G401 (cell line): Measurements from ENCODE around the gene MCU. TPM values are rescaled to one million over a fixed set of nuclear protein-coding genes. Genes with fewer than 3 reads are reported as not detected.
"Not testable (repeated sequence)": the region's sequence is repeated elsewhere in the genome, so short reads cannot be mapped to it uniquely, and the experiment has no call there.

Source experiments
- DNase-seq: peaks from one replicate; pipeline ENCODE4 v3.0.0-alpha.2; 2015; ENCODE audit warnings: low spot score
- in situ Hi-C: cut with HindIII; loops from 2 replicates; pipeline ENCODE4 v1.10.0; 2016; ENCODE audit warnings: low sequenced_read_pairs, mixed read lengths
- total RNA-seq: library from RNA; depleted of rRNA; stranded (reverse); fragments of >200 nt; shearing (Covaris generic); gene quantifications from 2 replicates; pipeline ENCODE4 v1.2.3, GENCODE V29; 2014; rRNA removed

MCU gene
- total RNA-seq, 1 experiment from 2014 or later, result 25.8 TPM

- in situ Hi-C loops, result no loop called here
- DNase-seq, result no peak
Observed at GRCh38 chr10:72912736-72913135, 220.8 kb downstream of the MCU start.

DNA sequence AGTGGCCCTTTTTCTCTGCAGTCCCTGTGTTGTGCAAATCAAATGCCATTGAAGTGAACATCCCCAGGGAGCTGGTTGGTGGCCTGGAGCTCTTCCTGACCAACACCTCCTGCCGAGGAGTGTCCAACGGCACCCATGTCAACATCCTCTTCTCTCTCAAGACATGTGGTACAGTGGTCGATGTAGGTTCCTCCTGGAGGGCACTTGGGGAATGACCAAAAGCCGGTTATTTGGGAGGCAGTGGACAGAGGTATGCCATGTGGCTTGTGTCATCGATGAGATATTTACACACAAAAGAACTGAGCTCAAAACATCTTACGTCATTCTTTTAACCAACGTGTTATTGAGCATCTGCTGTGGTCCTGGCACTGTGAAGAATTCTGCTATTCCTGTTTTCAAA lies 221.3 kb downstream of the MCU start:
- DNase-seq, result no peak
- in situ Hi-C loops, result no loop called here

DNA sequence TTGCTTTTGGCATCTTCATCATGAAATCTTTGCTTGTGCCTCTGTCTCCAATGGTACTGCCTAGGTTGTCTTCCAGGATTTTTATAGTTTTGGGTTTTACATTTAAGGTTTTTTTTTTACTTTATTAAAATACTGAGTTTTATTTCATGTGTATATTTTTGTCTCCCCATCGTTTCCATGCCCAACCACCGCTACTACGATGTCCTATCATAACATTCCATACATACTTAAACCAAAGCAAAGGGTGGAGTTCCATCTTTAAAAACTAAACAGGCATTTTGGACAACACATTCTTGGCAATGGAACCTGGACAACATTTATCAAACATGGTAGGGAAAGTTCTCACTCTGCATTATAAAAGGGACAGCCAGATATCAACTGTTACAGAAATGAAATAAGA lies 225.3 kb downstream of the MCU start:
- in situ Hi-C loops, result not testable (repeated sequence)

GRCh38 chr10:72917803-72918332 lies 225.9 kb downstream of the MCU start:
- DNase-seq, in situ Hi-C loops: not testable (repeated sequence)

More for the DNA sequence above, 225.3 kb downstream of the MCU start:
- not testable (repeated sequence) for DNase-seq

DNA sequence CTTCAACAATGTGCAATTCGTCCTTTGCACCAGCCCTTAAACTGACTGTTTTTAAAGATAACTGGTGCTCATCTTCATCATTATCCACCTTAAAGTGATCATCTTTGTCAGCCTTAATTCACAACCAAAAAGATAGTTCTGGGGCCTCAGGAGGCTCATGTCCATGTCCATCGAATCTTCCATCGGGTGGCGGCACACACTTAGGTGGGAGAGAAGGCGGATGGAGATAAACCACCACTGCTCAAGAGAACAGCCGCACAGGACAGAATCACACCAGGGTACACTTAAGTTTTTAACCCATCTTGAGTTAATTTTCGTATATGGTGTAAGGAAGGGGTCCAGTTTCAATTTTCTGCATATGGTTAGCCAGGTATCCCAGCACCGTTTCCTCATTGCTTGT lies 226.4 kb downstream of the MCU start:
- in situ Hi-C loops, result no loop called here
- DNase-seq, result no peak

DNA sequence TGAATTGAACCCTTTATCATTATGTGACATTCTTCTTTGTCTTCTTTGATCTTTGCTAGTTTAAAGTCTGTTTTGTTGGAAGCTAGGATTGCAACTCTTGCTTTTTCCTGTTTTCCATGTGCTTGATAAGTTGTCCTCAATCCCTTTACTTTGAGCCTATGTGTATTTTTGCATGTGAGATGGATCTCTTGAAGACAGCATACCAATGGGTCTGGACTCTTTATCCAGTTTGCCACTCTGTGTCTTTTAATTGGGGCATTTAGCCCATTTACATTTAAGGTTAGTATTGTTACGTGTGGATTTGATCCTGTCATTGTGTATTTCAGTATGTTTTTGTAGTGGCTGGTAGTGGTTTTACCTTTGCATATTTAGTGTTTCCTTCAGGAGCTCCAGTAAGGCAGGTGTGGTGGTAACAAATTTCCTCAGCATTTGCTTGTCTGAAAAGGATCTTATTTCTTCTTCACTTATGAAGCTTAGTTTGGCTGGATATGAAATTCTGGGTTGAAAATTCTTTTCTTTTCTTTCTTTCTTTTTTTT lies 229.3 kb downstream of the MCU start:
- in situ Hi-C loops, DNase-seq: not testable (repeated sequence)

DNA sequence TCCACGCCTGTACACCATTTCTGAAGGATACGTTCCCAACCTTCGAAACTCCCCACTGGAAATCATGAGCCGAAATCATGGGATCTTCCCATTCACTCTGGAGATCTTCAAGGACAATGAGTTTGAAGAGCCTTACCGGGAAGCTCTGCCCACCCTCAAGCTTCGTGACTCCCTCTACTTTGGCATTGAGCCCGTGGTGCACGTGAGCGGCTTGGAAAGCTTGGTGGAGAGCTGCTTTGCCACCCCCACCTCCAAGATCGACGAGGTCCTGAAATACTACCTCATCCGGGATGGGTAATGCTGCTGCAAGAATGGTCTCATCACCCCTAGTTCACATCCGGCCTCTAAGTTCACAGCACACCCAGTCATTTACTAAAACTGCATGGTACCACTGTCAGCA lies 232.4 kb downstream of the MCU start:
- DNase-seq, result no peak
- in situ Hi-C loops, result no loop called here

DNA sequence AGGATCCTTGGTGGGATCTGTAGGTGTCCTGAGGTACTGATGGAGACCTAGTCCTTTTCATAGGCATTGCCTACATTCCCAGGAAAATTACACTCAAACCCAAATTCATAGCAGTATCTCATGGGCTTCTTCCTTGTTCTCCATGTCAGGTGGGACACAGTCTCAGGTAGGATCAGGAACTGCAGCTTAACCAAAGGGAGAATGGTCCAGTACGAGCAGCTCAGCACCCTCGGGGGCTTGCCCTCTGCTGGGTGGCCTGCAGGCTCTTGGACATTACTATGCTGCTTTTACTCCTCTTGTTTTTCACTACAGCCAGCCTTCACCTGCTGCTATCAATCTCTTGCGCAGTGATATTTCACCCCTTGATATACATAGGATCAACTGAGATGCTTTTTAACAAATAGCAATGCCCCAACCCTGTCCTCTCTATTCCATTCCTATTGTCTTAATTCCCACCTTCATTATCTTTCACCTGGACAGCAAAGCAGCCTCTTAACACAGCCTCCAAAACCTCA lies 234.1 kb downstream of the MCU start:
- in situ Hi-C loops, result no loop called here

DNA sequence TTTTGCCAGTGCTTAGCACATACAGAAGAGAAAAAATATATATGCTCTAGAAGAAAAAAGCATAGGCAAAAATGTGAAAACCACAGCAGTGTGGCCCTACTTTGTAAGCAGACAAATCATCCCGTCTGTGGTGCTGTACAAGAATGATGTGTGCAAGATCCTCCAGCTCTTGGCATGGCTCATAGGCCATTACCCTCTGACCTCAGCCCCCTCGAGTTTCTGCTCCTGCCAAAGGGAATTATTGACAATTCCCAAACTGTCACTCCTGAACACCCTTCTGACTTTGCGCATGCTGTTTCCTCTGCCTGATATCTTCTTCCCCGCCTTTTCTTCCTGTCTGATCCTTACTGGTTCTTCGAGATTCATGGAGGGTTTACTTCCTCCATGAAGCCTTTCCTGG lies 235.5 kb downstream of the MCU start:
- in situ Hi-C loops, result no loop called here
- DNase-seq, result no peak

More for the DNA sequence above, 234.1 kb downstream of the MCU start:
- DNase-seq, result no peak

DNA sequence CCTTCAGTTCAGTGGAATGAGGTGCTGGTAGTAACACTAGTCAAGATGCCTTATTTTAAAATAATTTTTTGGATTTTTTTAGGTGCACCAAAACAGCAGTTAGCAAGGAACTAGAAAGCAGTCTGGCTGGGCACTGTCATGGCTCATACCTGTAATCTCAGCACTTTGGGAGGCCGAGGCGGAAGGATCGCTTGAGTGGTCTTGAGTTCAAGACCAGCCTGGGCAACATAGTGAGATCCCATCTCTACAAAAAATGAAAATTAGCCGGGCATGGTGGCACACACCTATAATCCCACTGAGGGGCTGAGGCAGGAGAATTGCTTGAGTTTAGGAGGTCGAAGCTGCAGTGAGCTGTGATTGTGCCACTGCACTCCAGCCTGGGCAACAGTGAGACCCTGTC lies 236.9 kb downstream of the MCU start:
- in situ Hi-C loops, result no loop called here
- DNase-seq, result no peak

- in situ Hi-C loops, result no loop called here
- no peak for DNase-seq
Observed at GRCh38 chr10:72930276-72930675, 238.3 kb downstream of the MCU start.

GRCh38 chr10:72932259-72933015 lies 240.5 kb downstream of the MCU start:
- DNase-seq, result no peak
- in situ Hi-C loops, result no loop called here

GRCh38 chr10:72935361-72935760 lies 243.4 kb downstream of the MCU start:
- in situ Hi-C loops, result no loop called here
- no peak for DNase-seq

Other genes with a start within 250 kb of the MCU start
- gene MICU1, start 66.1 kb upstream of the MCU start, total RNA-seq, result 57.0 and 57.1 TPM in 2 replicates
- not detected in 2 replicates for gene OIT3, start 201.6 kb downstream of the MCU start, total RNA-seq